ENCODE results near the gene SLC9A1. TPM values are rescaled to one million over a fixed set of nuclear protein-coding genes. Genes with fewer than 3 reads are reported as not detected.
A peak's percentile ranks its signal among the peaks of the same experiment; 100 is the strongest.

The SLC9A1 gene
- polyA plus RNA-seq, 1 of the 3 experiments (the other 2 are of a cell fraction): 11.4 TPM

GRCh38 chr1:27145934-27146354 lies 9.0 kb downstream of the SLC9A1 start:
- no peak for DNase-seq
- no peaks in the 10 kb centered on the region for H3K36me3 ChIP-seq (replicated peaks in 1 of 2; ENCODE audit: control insufficient read depth in 1 of 2, insufficient read depth in 2 of 2, low read length in 1 of 2)
- peak overlapping the region; percentile 50 for H3K9ac ChIP-seq
- no peaks in the 10 kb centered on the region for H4K20me1 ChIP-seq (ENCODE audit: insufficient read depth)
- H3F3A ChIP-seq (replicated peaks; ENCODE audit: insufficient read depth): peaks cover 28% of the 10 kb centered on the region
- no peaks in the 10 kb centered on the region for H3K27me3 ChIP-seq (ENCODE audit: insufficient read depth)
- ChIA-PET CTCF (interaction anchor here (0.7 to 2.2 kb wide), 6 partner anchors 9 to 138 kb away, joined by 3 to 8 read pairs (median 3); partner anchors contain the start of gene SLC9A1), POLR2A (interaction anchor here (1.2 to 1.9 kb wide), 2 partner anchors 9 to 11 kb away, joined by 6 read pairs; partner anchors contain the start of gene SLC9A1)
- H3K4me2 ChIP-seq: peak overlapping the region; percentile 70
- H3K9me2 ChIP-seq: no peaks in the 10 kb centered on the region
- peaks cover 81% of the 10 kb centered on the region for H3K79me2 ChIP-seq (ENCODE audit: insufficient read depth)
- H3K27ac ChIP-seq (ENCODE audit: low read depth in 2 of 2, low read length in 1 of 2): peak overlapping the region; percentile 82 to 91; a peak in 3 of 4 replicates
- WGBS (ENCODE audit: low lambda C conversion rate): 9% methylated on average over 6 of the region's 7 CpGs
- H2AFZ ChIP-seq (ENCODE audit: low read depth): peak overlapping the region; percentile 60; the same call in 1 of the 2 replicates
- peaks cover 32 to 59% of the 10 kb centered on the region in 2 experiments; a peak in 3 of 4 replicates for H3K4me1 ChIP-seq (ENCODE audit: control insufficient read depth in 1 of 2, insufficient read depth in 2 of 2, low read depth in 1 of 2, low read length in 1 of 2)
- H3K4me3 ChIP-seq (ENCODE audit: low read depth in 2 of 2, low read length in 1 of 2): no peak overlapping the region
- no peaks in the 10 kb centered on the region for H3K9me3 ChIP-seq
- TF ChIP-seq CTCF (IDR thresholded peaks at IDR 0.05) (no peak), TCF12 (IDR thresholded peaks at IDR 0.05) (peak; percentile 89), CHD2 (IDR thresholded peaks at IDR 0.05; ENCODE audit: low read length, partially characterized antibody) (no peak), POLR2AphosphoS5 (IDR thresholded peaks at IDR 0.05; ENCODE audit: low read depth, low read length) (peak; percentile 69; the same call in 1 of the 2 replicates), GABPA (IDR thresholded peaks at IDR 0.05; ENCODE audit: low read depth) (no peak), NRF1 (IDR thresholded peaks at IDR 0.05; ENCODE audit: low read depth, low read length) (no peak), RXRA (IDR thresholded peaks at IDR 0.05; ENCODE audit: borderline replicate concordance, low read depth) (peak; percentile 76; the same call in 1 of the 2 replicates), REST (IDR thresholded peaks at IDR 0.05; ENCODE audit: low read depth, low read length) (no peak), FOSL2 (IDR thresholded peaks at IDR 0.05; ENCODE audit: borderline replicate concordance, low read depth) (peak; percentile 93), SIN3A (IDR thresholded peaks at IDR 0.05; ENCODE audit: borderline replicate concordance, low read depth, low read length) (peak; percentile 58; the same call in 1 of the 2 replicates), USF1 (IDR thresholded peaks at IDR 0.05; ENCODE audit: borderline replicate concordance, low read depth) (no peak), EP300 (IDR thresholded peaks at IDR 0.05; ENCODE audit: borderline replicate concordance in 1 of 2, low read depth in 1 of 2, low read length in 1 of 2) (peak in 1 of 2 experiments; percentile 72; a peak in 2 of 4 replicates), TEAD4 (IDR thresholded peaks at IDR 0.05; ENCODE audit: borderline replicate concordance, insufficient read depth) (peak; percentile 65; the same call in 1 of the 2 replicates), SMC3 (IDR thresholded peaks at IDR 0.05; ENCODE audit: low read depth, low read length) (no peak), FOXJ3 (CRISPR knock-in tag; IDR thresholded peaks at IDR 0.05) (no peak), FOXM1 (IDR thresholded peaks at IDR 0.05; ENCODE audit: low read depth) (no peak), MXI1 (IDR thresholded peaks at IDR 0.05; ENCODE audit: low read depth, low read length) (no peak), NFIC (IDR thresholded peaks at IDR 0.05; ENCODE audit: borderline replicate concordance) (peak; percentile 68; the same call in 1 of the 2 replicates), ELF1 (IDR thresholded peaks at IDR 0.05) (no peak), PBX3 (IDR thresholded peaks at IDR 0.05) (peak; percentile 82), IRF3 (IDR thresholded peaks at IDR 0.05; ENCODE audit: low read depth, low read length) (no peak), EZH2phosphoT487 (IDR thresholded peaks at IDR 0.05; ENCODE audit: borderline replicate concordance, low read depth) (no peak), YY1 (IDR thresholded peaks at IDR 0.05; ENCODE audit: low read depth) (0 out of 2 replicates have a peak, but pooled peaks have one; percentile 53)
